ENCODE data around the gene CA10. TPM values are rescaled to one million over a fixed set of nuclear protein-coding genes. Genes with fewer than 3 reads are reported as not detected.

The CA10 gene
- total RNA-seq, 1 experiment from 2014 or later: not detected

DNA sequence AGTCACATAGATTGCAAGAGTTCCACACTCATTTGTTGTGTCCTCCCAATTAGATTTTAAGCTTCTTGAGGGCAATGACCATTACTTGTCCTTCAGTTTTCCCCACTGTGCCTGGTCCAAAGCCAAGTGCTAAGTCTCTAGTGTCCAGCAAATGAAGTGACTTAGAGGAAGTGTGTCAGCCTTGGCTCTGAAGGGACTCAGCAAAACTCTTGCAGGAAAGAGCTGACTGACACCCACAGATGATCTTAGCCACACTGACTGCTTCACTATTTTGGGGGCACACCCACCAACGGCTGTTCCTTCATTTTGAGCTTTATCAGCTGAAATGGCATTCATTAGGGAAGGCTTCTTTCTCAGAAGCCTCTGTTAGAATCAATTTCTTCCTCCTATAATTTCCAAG is 540.0 kb downstream of the CA10 start:
- CTCF ChIA-PET: no interaction called here
- no peak for DNase-seq
- no peak overlapping the region for H2AFZ ChIP-seq
- H3K27me3 ChIP-seq (ENCODE audit: insufficient read depth, low read depth): peaks cover 13% of the 10 kb centered on the region
- H3K9me2 ChIP-seq (ENCODE audit: insufficient read depth): no peaks in the 10 kb centered on the region
- no peaks in the 10 kb centered on the region for H3K36me3 ChIP-seq (ENCODE audit: low read depth)
- no peak overlapping the region for H3K27ac ChIP-seq
- H3K4me2 ChIP-seq: no peak overlapping the region
- H4K20me1 ChIP-seq (ENCODE audit: insufficient read depth): no peaks in the 10 kb centered on the region
- no peak for TF ChIP-seq EZH2 (IDR thresholded peaks at IDR 0.05; ENCODE audit: low read depth)
- TF ChIP-seq, protein P1, sequence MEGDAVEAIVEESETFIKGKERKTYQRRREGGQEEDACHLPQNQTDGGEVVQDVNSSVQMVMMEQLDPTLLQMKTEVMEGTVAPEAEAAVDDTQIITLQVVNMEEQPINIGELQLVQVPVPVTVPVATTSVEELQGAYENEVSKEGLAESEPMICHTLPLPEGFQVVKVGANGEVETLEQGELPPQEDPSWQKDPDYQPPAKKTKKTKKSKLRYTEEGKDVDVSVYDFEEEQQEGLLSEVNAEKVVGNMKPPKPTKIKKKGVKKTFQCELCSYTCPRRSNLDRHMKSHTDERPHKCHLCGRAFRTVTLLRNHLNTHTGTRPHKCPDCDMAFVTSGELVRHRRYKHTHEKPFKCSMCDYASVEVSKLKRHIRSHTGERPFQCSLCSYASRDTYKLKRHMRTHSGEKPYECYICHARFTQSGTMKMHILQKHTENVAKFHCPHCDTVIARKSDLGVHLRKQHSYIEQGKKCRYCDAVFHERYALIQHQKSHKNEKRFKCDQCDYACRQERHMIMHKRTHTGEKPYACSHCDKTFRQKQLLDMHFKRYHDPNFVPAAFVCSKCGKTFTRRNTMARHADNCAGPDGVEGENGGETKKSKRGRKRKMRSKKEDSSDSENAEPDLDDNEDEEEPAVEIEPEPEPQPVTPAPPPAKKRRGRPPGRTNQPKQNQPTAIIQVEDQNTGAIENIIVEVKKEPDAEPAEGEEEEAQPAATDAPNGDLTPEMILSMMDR (conservative IDR thresholded peaks at IDR 0.05): no peak
- no peaks in the 10 kb centered on the region for H3K79me2 ChIP-seq (ENCODE audit: low read depth)
- no peaks in the 10 kb centered on the region for H3K4me1 ChIP-seq (replicated peaks; ENCODE audit: insufficient read depth)
- BruUV-seq (replicated peaks): no TSS peak
- POLR2A ChIA-PET (ENCODE audit: unreplicated experiment): no interaction called here
- no peaks in the 10 kb centered on the region for H3F3A ChIP-seq (ENCODE audit: insufficient read depth, low read depth)
- no peak overlapping the region for H3K4me3 ChIP-seq
- no peaks in the 10 kb centered on the region for H3K9me3 ChIP-seq (ENCODE audit: insufficient read depth, low read depth)
- intact Hi-C loops (cut with micrococcal nuclease; ENCODE audit: unreplicated experiment): no loop called here

DNA sequence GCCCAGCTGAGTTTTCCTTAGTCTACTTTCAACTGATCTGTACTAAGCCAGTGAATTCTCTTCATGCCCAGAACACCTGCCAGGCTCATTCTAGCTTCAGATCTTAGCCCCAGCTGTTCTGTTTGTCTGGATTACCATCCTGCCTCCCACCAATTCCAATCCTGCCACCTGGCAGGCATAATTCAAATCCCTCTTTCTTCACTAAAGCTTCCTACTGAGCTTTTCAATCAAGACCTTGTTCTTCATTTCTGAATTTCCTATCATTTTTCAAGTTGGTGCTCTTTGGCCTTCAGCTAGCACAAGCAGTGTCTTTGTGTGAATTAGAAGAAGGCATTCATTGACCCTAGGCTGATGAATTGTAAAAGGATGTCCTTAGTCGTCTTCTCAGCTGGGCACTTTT is 540.5 kb downstream of the CA10 start:
- intact Hi-C loops (cut with micrococcal nuclease; ENCODE audit: unreplicated experiment): no loop called here
- Histone ChIP-seq H3F3A (ENCODE audit: insufficient read depth, low read depth) (no peaks in the 10 kb centered on the region), H2AFZ (no peak overlapping the region), H3K79me2 (ENCODE audit: low read depth) (no peaks in the 10 kb centered on the region), H4K20me1 (ENCODE audit: insufficient read depth) (no peaks in the 10 kb centered on the region), H3K27ac (no peak overlapping the region), H3K4me3 (no peak overlapping the region), H3K9me3 (ENCODE audit: insufficient read depth, low read depth) (no peaks in the 10 kb centered on the region), H3K4me1 (replicated peaks; ENCODE audit: insufficient read depth) (no peaks in the 10 kb centered on the region), H3K27me3 (ENCODE audit: insufficient read depth, low read depth) (peaks cover 13% of the 10 kb centered on the region), H3K4me2 (no peak overlapping the region), H3K36me3 (ENCODE audit: low read depth) (no peaks in the 10 kb centered on the region), H3K9me2 (ENCODE audit: insufficient read depth) (no peaks in the 10 kb centered on the region)
- BruUV-seq (replicated peaks): no TSS peak
- ChIA-PET CTCF (no interaction called here), POLR2A (ENCODE audit: unreplicated experiment) (no interaction called here)
- no peak for DNase-seq
- TF ChIP-seq, protein P1 (conservative IDR thresholded peaks at IDR 0.05): no peak

DNA sequence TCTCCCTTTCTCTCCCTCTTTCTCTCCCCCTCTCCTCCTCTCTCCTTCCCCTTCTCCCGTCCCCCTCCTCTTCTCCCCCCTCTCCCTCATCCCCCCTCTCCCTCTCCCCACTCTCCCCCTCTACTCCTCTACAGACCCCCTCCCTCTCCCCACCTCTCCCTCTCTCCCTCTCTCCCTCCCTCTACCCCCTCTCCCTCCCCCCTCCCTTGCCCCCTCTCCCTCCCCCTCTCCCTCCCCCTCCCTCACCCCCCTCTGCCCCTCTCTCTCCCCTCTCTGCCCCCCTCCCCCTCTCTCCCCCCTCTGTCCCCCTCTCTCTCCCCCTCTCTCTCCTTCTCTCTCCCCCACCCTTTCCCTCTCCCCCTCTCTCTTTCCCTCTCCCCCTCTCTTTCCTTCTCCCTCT is 545.3 kb downstream of the CA10 start:
- H3K4me3 ChIP-seq: no peak overlapping the region
- H3K4me2 ChIP-seq: no peak overlapping the region
- intact Hi-C loops (cut with micrococcal nuclease; ENCODE audit: unreplicated experiment): no loop called here
- peaks cover 33% of the 10 kb centered on the region for H3K27me3 ChIP-seq (ENCODE audit: insufficient read depth, low read depth)
- TF ChIP-seq, protein P1 (conservative IDR thresholded peaks at IDR 0.05): no peak
- TF ChIP-seq EZH2 (IDR thresholded peaks at IDR 0.05; ENCODE audit: low read depth): no peak
- H3K4me1 ChIP-seq (replicated peaks; ENCODE audit: insufficient read depth): no peaks in the 10 kb centered on the region
- no peak overlapping the region for H2AFZ ChIP-seq
- no peaks in the 10 kb centered on the region for H3K36me3 ChIP-seq (ENCODE audit: low read depth)
- BruUV-seq (replicated peaks): no TSS peak
- H4K20me1 ChIP-seq (ENCODE audit: insufficient read depth): no peaks in the 10 kb centered on the region
- no peaks in the 10 kb centered on the region for H3K9me2 ChIP-seq (ENCODE audit: insufficient read depth)
- ChIA-PET POLR2A (ENCODE audit: unreplicated experiment) (no interaction called here), CTCF (no interaction called here)
- H3K9me3 ChIP-seq (ENCODE audit: insufficient read depth, low read depth): no peaks in the 10 kb centered on the region
- no peak for DNase-seq
- H3K27ac ChIP-seq: no peak overlapping the region
- H3K79me2 ChIP-seq (ENCODE audit: low read depth): no peaks in the 10 kb centered on the region
- H3F3A ChIP-seq (ENCODE audit: insufficient read depth, low read depth): no peaks in the 10 kb centered on the region

Data from PC-9 (cell line).